Activated B cell treated with CpG ODN at 0.5 μM for 24 hours (primary cell): Measurements from ENCODE around the gene LAGE3. TPM values are rescaled to one million over a fixed set of nuclear protein-coding genes. Genes with fewer than 3 reads are reported as not detected.

Experiments used
- ATAC-seq: fragments of 200-7000 bp; cut with Tn5 transposase; one replicate; pipeline ENCODE4 v1.10.0; 2021; ENCODE audit warnings: low read depth, mild to moderate bottlenecking, moderate library complexity
- CTCF ChIA-PET: fragments of 350-600 bp; sonication (Branson Sonifier 250); formaldehyde crosslinking; loops from one replicate; lab custom pipeline; 2021; ENCODE audit warnings: antibody characterized with exemption; lab: Charles Lee
- POLR2A ChIA-PET: fragments of 350-600 bp; sonication (Branson Sonifier 250); formaldehyde crosslinking; loops from one replicate; lab custom pipeline; 2021; ENCODE audit warnings: antibody characterized with exemption; lab: Charles Lee
- DNase-seq: peaks from one replicate; pipeline ENCODE4 v3.0.0; 2022
- H3K27ac Mint-ChIP-seq: one replicate; pipeline ENCODE4 v1.8.0; 2020; ENCODE audit warnings: mixed read lengths
- H3K27me3 Mint-ChIP-seq: one replicate; pipeline ENCODE4 v1.8.0; 2021; ENCODE audit warnings: mixed read lengths
- H3K36me3 Mint-ChIP-seq: one replicate; pipeline ENCODE4 v1.8.0; 2021; ENCODE audit warnings: low read depth, mixed read lengths
- H3K4me1 Mint-ChIP-seq: one replicate; pipeline ENCODE4 v1.8.0; 2021; ENCODE audit warnings: mixed read lengths
- H3K4me3 Mint-ChIP-seq: one replicate; pipeline ENCODE4 v1.8.0; 2020; ENCODE audit warnings: mild to moderate bottlenecking, mixed read lengths
- H3K9me3 Mint-ChIP-seq: one replicate; pipeline ENCODE4 v1.8.0; 2020; ENCODE audit warnings: mixed read lengths
- CTCF ChIP-seq: fragments of 200-600 bp; IDR thresholded peaks from one replicate; pipeline ENCODE4 v1.8.0; 2022; ENCODE audit warnings: antibody characterized with exemption, mild to moderate bottlenecking
- intact Hi-C: fragments of 100-400 bp; cut with micrococcal nuclease; formaldehyde crosslinking; loops from one replicate; pipeline ENCODE4 v1.15.1; 2024
- total RNA-seq: library from RNA; stranded (reverse); gene quantifications from 2 replicates; pipeline ENCODE4 v1.2.3, GENCODE V29; 2022

The LAGE3 gene
- total RNA-seq, 1 donor from 2014 or later = 16.6 TPM

- no peak for TF ChIP-seq CTCF
- Mint-ChIP-seq H3K4me1 (no peaks in the 10 kb centered on the region), H3K27ac (no peak overlapping the region), H3K9me3 (no peaks in the 10 kb centered on the region), H3K4me3 (no peak overlapping the region), H3K27me3 (no peaks in the 10 kb centered on the region), H3K36me3 (peaks cover 40% of the 10 kb centered on the region)
- CTCF ChIA-PET = no interaction called here
- no peak for DNase-seq
- intact Hi-C loops = loop anchor here (10.0 kb wide), 1 partner anchor 64 kb away; the partner anchor contains the start of gene FAM3A
- POLR2A ChIA-PET = interaction anchor here (0.9 kb wide), 1 partner anchor 9 kb away, joined by 3 read pairs; no protein-coding TSS in a partner anchor
- no peak for ATAC-seq
These were observed 28.8 kb downstream of the LAGE3 start for GRCh38 chrX:154450312-154450711.

GRCh38 chrX:154449618-154450017 lies 29.5 kb downstream of the LAGE3 start:
- Mint-ChIP-seq H3K27ac (no peak overlapping the region), H3K4me1 (no peaks in the 10 kb centered on the region), H3K9me3 (no peaks in the 10 kb centered on the region), H3K36me3 (peaks cover 40% of the 10 kb centered on the region), H3K27me3 (no peaks in the 10 kb centered on the region), H3K4me3 (no peak overlapping the region)
- ChIA-PET CTCF (no interaction called here), POLR2A (interaction anchor here (0.9 kb wide), 1 partner anchor 10 kb away, joined by 3 read pairs; no protein-coding TSS in a partner anchor)
- no peak for DNase-seq
- no peak for ATAC-seq
- no peak for TF ChIP-seq CTCF
- intact Hi-C loops = loop anchor here (10.0 kb wide), 1 partner anchor 65 kb away; the partner anchor contains the start of gene FAM3A

GRCh38 chrX:154448484-154448883 lies 30.6 kb downstream of the LAGE3 start:
- CTCF ChIA-PET = no interaction called here
- no peaks in the 10 kb centered on the region for H3K27me3 Mint-ChIP-seq
- no peak overlapping the region for H3K27ac Mint-ChIP-seq
- no peak for DNase-seq
- peaks cover 40% of the 10 kb centered on the region for H3K36me3 Mint-ChIP-seq
- intact Hi-C loops = no loop called here
- no peak for ATAC-seq
- H3K4me3 Mint-ChIP-seq = no peak overlapping the region
- POLR2A ChIA-PET = no interaction called here
- H3K9me3 Mint-ChIP-seq = no peaks in the 10 kb centered on the region
- H3K4me1 Mint-ChIP-seq = peaks cover 2% of the 10 kb centered on the region
- no peak for TF ChIP-seq CTCF

GRCh38 chrX:154446430-154446829 lies 32.7 kb downstream of the LAGE3 start:
- DNase-seq (no peak), ATAC-seq (no peak)
- H3K4me3 Mint-ChIP-seq = no peak overlapping the region
- CTCF ChIA-PET = no interaction called here
- no peaks in the 10 kb centered on the region for H3K9me3 Mint-ChIP-seq
- POLR2A ChIA-PET = no interaction called here
- H3K4me1 Mint-ChIP-seq = peaks cover 3% of the 10 kb centered on the region
- no peak overlapping the region for H3K27ac Mint-ChIP-seq
- TF ChIP-seq CTCF = no peak
- H3K36me3 Mint-ChIP-seq = peaks cover 36% of the 10 kb centered on the region
- intact Hi-C loops = no loop called here
- no peaks in the 10 kb centered on the region for H3K27me3 Mint-ChIP-seq

GRCh38 chrX:154445776-154446175 lies 33.3 kb downstream of the LAGE3 start:
- no peak for DNase-seq
- Mint-ChIP-seq H3K27ac (no peak overlapping the region), H3K27me3 (no peaks in the 10 kb centered on the region), H3K4me3 (no peak overlapping the region), H3K36me3 (peaks cover 37% of the 10 kb centered on the region), H3K9me3 (no peaks in the 10 kb centered on the region), H3K4me1 (peaks cover 3% of the 10 kb centered on the region)
- intact Hi-C loops = no loop called here
- TF ChIP-seq CTCF = no peak
- ATAC-seq = no peak
- CTCF ChIA-PET = no interaction called here
- POLR2A ChIA-PET = interaction anchor here (0.6 to 2.3 kb wide), 2 partner anchors 48 to 77 kb away, joined by 5 read pairs; no protein-coding TSS in a partner anchor
